Tibial nerve (tissue), 4 donors: ENCODE measurements around the gene ECM1. TPM values are rescaled to one million over a fixed set of nuclear protein-coding genes. Genes with fewer than 3 reads are reported as not detected.
A peak's percentile ranks its signal among the peaks of the same experiment; 100 is the strongest.

Experiments
- DNase-seq, 2 donors: peaks; one replicate each; pipeline ENCODE4 v3.0.0-alpha.2; 2019; ENCODE audit warnings: low spot score in 2 of 2
- H3K27ac ChIP-seq, 4 donors: fragments of 200-600 bp; sonication (generic) in 3 of 4; one replicate each; pipeline ENCODE4 v1.5.1; 2017 to 2019; ENCODE audit warnings: mild to moderate bottlenecking in 1 of 4
- H3K27me3 ChIP-seq, 2 donors: fragments of 200-600 bp; sonication (generic) in 1 of 2; one replicate each; pipeline versions ENCODE4 v1.5.1 to v1.6.0; 2017 to 2019
- H3K36me3 ChIP-seq, 3 donors: fragments of 200-600 bp; sonication (generic); one replicate each; pipeline ENCODE4 v1.5.1; 2018 to 2019
- H3K4me1 ChIP-seq, 4 donors: fragments of 200-600 bp; sonication (generic) in 3 of 4; one replicate each; pipeline ENCODE4 v1.5.1; 2017 to 2019
- H3K4me3 ChIP-seq, 4 donors: fragments of 200-600 bp; sonication (generic) in 3 of 4; one replicate each; pipeline ENCODE4 v1.5.1; 2017 to 2019; ENCODE audit warnings: mild to moderate bottlenecking in 1 of 4, moderate library complexity in 1 of 4
- H3K9me3 ChIP-seq, 4 donors: fragments of 200-600 bp; sonication (generic) in 3 of 4; one replicate each; pipeline ENCODE4 v1.5.1; 2017 to 2019
- EP300 ChIP-seq, 2 donors: sonication (generic); formaldehyde crosslinking; IDR thresholded peaks; one replicate each; pipeline ENCODE4 v1.6.1; 2017; ENCODE audit warnings: antibody characterized with exemption in 2 of 2, mild to moderate bottlenecking in 1 of 2
- POLR2A ChIP-seq, 2 donors: fragments of 450-650 bp; IDR thresholded peaks; one replicate each; pipeline ENCODE4 v1.6.1; 2017; ENCODE audit warnings: antibody characterized with exemption in 2 of 2, mild to moderate bottlenecking in 2 of 2, moderate library complexity in 2 of 2
- WGBS, 2 donors: methylation state at CpG; one replicate each; pipeline ENCODE4 v1.1.5; 2018; 5-methylcytosine and 5-hydroxymethylcytosine counted together
- total RNA-seq, 4 donors: library from RNA; depleted of rRNA; stranded (reverse); fragments of >200 nt; gene quantifications; one replicate each; pipeline ENCODE4 v1.1.0, GENCODE V29; 2016
- TF ChIP-seq, protein P1 (sequence below), 5 experiments: fragments of 200-600 bp in 3 of 5; fragments of 450-650 bp in 2 of 5; sonication (generic) in 3 of 5; IDR thresholded peaks; one replicate each; pipeline ENCODE4 v1.5.1; 2016 to 2019; ENCODE audit warnings: antibody characterized with exemption in 5 of 5, mild to moderate bottlenecking in 3 of 5, moderate library complexity in 2 of 5

ECM1 gene
- total RNA-seq, 4 donors from 2014 or later: 10.1 to 32.2 (median 15.0) TPM

DNA sequence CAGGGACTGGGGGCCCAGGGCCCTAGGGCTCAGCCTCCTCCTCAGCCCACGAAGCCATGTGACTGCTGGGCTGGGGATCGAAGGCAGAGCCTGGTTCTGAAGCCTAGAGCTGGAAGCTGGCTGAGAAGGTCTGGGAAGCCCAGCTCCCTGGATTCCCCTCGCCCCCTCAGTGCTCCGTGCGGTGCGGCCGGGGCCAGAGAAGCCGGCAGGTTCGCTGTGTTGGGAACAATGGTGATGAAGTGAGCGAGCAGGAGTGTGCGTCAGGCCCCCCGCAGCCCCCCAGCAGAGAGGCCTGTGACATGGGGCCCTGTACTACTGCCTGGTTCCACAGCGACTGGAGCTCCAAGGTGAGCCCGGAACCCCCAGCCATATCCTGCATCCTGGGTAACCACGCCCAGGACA, 50.4 kb downstream of the ECM1 start:
- Histone ChIP-seq H3K27ac (peak overlapping the region in 3 of 4 donors; percentile 97 to 100 (median 99)), H3K36me3 (peaks cover 0 to 40% (median 0%) of the 10 kb centered on the region in 3 donors), H3K4me3 (peak overlapping the region in 2 of 4 donors; percentile 20 to 39), H3K4me1 (peaks cover 5 to 78% (median 43%) of the 10 kb centered on the region in 4 donors), H3K27me3 (no peaks in the 10 kb centered on the region), H3K9me3 (no peaks in the 10 kb centered on the region)
- no peak for DNase-seq
- WGBS, 2 donors: 75 to 80% methylated on average over 14 to 15 of the region's 15 CpGs
- TF ChIP-seq EP300 (IDR thresholded peaks at IDR 0.05) (no peak), POLR2A (IDR thresholded peaks at IDR 0.05) (no peak)
- TF ChIP-seq, protein P1, sequence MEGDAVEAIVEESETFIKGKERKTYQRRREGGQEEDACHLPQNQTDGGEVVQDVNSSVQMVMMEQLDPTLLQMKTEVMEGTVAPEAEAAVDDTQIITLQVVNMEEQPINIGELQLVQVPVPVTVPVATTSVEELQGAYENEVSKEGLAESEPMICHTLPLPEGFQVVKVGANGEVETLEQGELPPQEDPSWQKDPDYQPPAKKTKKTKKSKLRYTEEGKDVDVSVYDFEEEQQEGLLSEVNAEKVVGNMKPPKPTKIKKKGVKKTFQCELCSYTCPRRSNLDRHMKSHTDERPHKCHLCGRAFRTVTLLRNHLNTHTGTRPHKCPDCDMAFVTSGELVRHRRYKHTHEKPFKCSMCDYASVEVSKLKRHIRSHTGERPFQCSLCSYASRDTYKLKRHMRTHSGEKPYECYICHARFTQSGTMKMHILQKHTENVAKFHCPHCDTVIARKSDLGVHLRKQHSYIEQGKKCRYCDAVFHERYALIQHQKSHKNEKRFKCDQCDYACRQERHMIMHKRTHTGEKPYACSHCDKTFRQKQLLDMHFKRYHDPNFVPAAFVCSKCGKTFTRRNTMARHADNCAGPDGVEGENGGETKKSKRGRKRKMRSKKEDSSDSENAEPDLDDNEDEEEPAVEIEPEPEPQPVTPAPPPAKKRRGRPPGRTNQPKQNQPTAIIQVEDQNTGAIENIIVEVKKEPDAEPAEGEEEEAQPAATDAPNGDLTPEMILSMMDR (IDR thresholded peaks at IDR 0.05): no peak

DNA sequence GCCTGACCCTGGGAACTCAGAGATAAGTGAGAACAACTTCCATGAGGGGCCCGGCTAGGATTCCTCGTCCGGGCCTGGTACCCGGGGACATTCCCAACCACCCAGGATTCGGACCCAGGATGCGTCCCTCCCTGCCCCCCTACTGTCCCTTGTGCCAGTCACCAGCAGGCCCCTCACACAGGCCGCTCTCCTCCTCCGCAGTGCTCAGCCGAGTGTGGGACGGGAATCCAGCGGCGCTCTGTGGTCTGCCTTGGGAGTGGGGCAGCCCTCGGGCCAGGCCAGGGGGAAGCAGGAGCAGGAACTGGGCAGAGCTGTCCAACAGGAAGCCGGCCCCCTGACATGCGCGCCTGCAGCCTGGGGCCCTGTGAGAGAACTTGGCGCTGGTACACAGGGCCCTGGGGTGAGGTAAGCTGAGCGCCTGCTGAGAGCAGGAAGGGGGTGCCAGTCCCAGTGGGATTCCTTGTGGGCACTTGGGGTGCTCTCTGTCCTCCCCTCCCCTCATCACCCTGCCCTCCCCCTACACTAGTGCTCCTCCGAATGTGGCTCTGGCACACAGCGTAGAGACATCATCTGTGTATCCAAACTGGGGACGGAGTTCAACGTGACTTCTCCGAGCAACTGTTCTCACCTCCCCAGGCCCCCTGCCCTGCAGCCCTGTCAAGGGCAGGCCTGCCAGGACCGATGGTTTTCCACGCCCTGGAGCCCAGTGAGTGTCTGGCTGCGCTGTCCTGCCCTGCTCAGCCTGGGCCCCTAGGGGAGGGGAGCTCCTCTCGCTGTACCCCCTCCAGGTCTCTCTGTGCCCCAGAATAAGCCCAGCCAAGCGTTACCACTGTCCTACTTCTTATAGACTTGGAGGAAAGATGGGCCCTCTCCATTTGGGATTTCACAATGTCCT, 51.1 kb downstream of the ECM1 start:
- no peaks in the 10 kb centered on the region for H3K9me3 ChIP-seq
- peak overlapping the region; percentile 97 to 100 (median 99) for H3K27ac ChIP-seq
- H3K4me1 ChIP-seq: peaks cover 11 to 78% (median 45%) of the 10 kb centered on the region in 4 donors
- peaks cover 0 to 38% (median 0%) of the 10 kb centered on the region in 3 donors for H3K36me3 ChIP-seq
- peak overlapping the region in 2 of 4 donors; percentile 20 to 39 for H3K4me3 ChIP-seq
- peak in 1 of 2 donors; percentile 35 for DNase-seq
- no peaks in the 10 kb centered on the region for H3K27me3 ChIP-seq
- WGBS, 2 donors: 67 to 79% methylated on average over 23 to 28 of the region's 28 CpGs
- TF ChIP-seq POLR2A (IDR thresholded peaks at IDR 0.05): no peak
- TF ChIP-seq EP300 (IDR thresholded peaks at IDR 0.05): peak in 1 of 2 donors; percentile 42

DNA sequence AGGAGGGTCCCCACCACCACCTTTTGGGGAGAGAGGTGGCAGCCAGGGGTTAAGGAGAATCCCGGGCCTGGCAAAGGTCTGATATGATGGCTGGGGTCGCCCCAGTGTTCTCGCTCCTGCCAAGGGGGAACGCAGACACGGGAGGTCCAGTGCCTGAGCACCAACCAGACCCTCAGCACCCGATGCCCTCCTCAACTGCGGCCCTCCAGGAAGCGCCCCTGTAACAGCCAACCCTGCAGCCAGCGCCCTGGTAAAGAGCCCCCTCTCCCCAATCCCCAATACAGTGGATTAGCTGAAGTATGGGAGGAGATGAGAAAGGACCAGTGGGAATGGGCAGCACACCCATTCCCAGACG, 51.7 kb downstream of the ECM1 start:
- Histone ChIP-seq H3K9me3 (no peaks in the 10 kb centered on the region), H3K4me1 (peaks cover 11 to 81% (median 51%) of the 10 kb centered on the region in 4 donors), H3K27ac (peak overlapping the region; percentile 97 to 100 (median 99)), H3K27me3 (no peaks in the 10 kb centered on the region), H3K4me3 (peak overlapping the region in 3 of 4 donors; percentile 50 to 57 (median 55)), H3K36me3 (peaks cover 0 to 32% (median 0%) of the 10 kb centered on the region in 3 donors)
- DNase-seq: no peak
- 33 to 61% methylated on average over 4 to 10 of the region's 10 CpGs for WGBS, 2 donors
- TF ChIP-seq, protein P1 (IDR thresholded peaks at IDR 0.05): no peak
- TF ChIP-seq POLR2A (IDR thresholded peaks at IDR 0.05) (no peak), EP300 (IDR thresholded peaks at IDR 0.05) (no peak)

DNA sequence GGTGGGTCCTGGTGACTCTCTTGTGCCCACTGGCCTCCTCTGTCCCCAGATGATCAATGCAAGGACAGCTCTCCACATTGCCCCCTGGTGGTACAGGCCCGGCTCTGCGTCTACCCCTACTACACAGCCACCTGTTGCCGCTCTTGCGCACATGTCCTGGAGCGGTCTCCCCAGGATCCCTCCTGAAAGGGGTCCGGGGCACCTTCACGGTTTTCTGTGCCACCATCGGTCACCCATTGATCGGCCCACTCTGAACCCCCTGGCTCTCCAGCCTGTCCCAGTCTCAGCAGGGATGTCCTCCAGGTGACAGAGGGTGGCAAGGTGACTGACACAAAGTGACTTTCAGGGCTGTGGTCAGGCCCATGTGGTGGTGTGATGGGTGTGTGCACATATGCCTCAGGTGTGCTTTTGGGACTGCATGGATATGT, 52.1 kb downstream of the ECM1 start:
- peak; percentile 69 to 85 for DNase-seq
- peaks cover 0 to 30% (median 0%) of the 10 kb centered on the region in 3 donors for H3K36me3 ChIP-seq
- no peaks in the 10 kb centered on the region for H3K27me3 ChIP-seq
- 33 to 44% methylated on average over 3 to 9 of the region's 9 CpGs for whole genome bisulfite sequencing, 2 donors
- no peaks in the 10 kb centered on the region for H3K9me3 ChIP-seq
- H3K4me1 ChIP-seq: peaks cover 11 to 85% (median 55%) of the 10 kb centered on the region in 4 donors
- TF ChIP-seq POLR2A (IDR thresholded peaks at IDR 0.05) (no peak), EP300 (IDR thresholded peaks at IDR 0.05) (peak in 1 of 2 donors; percentile 48)
- TF ChIP-seq, protein P1 (IDR thresholded peaks at IDR 0.05): peak; percentile 94 to 95 (median 94)
- peak overlapping the region; percentile 41 to 57 (median 52) for H3K4me3 ChIP-seq
- peak overlapping the region; percentile 97 to 100 (median 99) for H3K27ac ChIP-seq

DNA sequence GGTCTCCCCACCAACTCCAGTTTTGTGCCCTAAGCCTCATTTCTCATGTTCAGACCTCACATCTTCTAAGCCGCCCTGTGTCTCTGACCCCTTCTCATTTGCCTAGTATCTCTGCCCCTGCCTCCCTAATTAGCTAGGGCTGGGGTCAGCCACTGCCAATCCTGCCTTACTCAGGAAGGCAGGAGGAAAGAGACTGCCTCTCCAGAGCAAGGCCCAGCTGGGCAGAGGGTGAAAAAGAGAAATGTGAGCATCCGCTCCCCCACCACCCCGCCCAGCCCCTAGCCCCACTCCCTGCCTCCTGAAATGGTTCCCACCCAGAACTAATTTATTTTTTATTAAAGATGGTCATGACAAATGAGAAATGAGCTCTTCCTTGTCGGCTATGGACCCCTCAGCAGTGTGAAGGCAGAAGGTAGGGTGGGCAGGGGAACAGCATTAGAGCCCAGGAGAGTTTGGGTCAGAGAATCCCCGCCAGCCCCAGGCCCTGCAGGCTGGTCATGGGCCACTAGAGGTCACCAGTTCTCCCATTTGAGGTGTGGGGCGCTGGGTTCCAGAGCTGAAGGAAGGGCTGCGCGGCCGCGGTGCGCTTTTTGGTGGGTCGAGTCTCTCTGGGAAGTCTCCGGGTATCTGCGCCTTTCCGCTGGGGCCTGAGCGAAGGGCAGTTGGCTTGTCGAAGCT, 52.8 kb downstream of the ECM1 start:
- peaks cover 11 to 87% (median 62%) of the 10 kb centered on the region in 4 donors for H3K4me1 ChIP-seq
- peaks cover 0 to 23% (median 0%) of the 10 kb centered on the region in 3 donors for H3K36me3 ChIP-seq
- H3K9me3 ChIP-seq: no peaks in the 10 kb centered on the region
- H3K27me3 ChIP-seq: no peaks in the 10 kb centered on the region
- peak overlapping the region; percentile 41 to 57 (median 52) for H3K4me3 ChIP-seq
- WGBS, 2 donors: 11 to 13% methylated on average over 16 to 17 of the region's 17 CpGs
- peak overlapping the region; percentile 97 to 100 (median 99) for H3K27ac ChIP-seq
- DNase-seq: peak; percentile 84 to 94
- TF ChIP-seq, protein P1 (IDR thresholded peaks at IDR 0.05): peak; percentile 79 to 91 (median 89)
- no peak for TF ChIP-seq POLR2A (IDR thresholded peaks at IDR 0.05)
